ENCODE measurements around the gene ASPDH. TPM values are rescaled to one million over a fixed set of nuclear protein-coding genes. Genes with fewer than 3 reads are reported as not detected.

Gene ASPDH
- total RNA-seq, 1 experiment from 2014 or later = not detected

GRCh38 chr19:50476907-50477238 lies 36.8 kb downstream of the ASPDH start:
- Histone ChIP-seq H3K4me1 (ENCODE audit: insufficient read depth, low read length) (peaks cover 4% of the 10 kb centered on the region; the same call in 1 of the 2 replicates), H3K4me2 (ENCODE audit: insufficient read depth, insufficient read length, low read length) (peak overlapping the region; percentile 42), H4K8ac (replicated peaks; ENCODE audit: insufficient read length, low read depth, low read length) (no peak overlapping the region), H3K9ac (ENCODE audit: extremely low read depth, insufficient read length, low read length) (no peak overlapping the region), H2BK15ac (ENCODE audit: low read depth, low read length) (no peak overlapping the region), H2BK5ac (ENCODE audit: insufficient read length, low read length) (no peak overlapping the region), H4K5ac (ENCODE audit: insufficient read length, low read depth, low read length) (no peak overlapping the region), H3K9me3 (ENCODE audit: control insufficient read depth, low read depth, low read length) (peaks cover 7% of the 10 kb centered on the region), H3K23me2 (ENCODE audit: insufficient read length, low read depth, low read length, poor library complexity, severe bottlenecking) (no peaks in the 10 kb centered on the region), H3T11ph (ENCODE audit: low read length) (no peak overlapping the region), H3K79me2 (ENCODE audit: insufficient read depth, low read length) (peaks cover 5% of the 10 kb centered on the region; the same call in 1 of the 2 replicates), H4K20me1 (ENCODE audit: control insufficient read depth, insufficient read depth, insufficient read length) (no peaks in the 10 kb centered on the region), H3K27ac (ENCODE audit: insufficient read length, low read depth, low read length) (no peak overlapping the region), H2BK120ac (ENCODE audit: low read depth, low read length, poor library complexity, severe bottlenecking) (no peak overlapping the region), H3K23ac (ENCODE audit: insufficient read length, low read depth, low read length) (no peak overlapping the region), H3K27me3 (ENCODE audit: insufficient read depth, low read length) (no peaks in the 10 kb centered on the region), H2BK12ac (ENCODE audit: insufficient read length, low read depth, low read length) (no peak overlapping the region), H3K79me1 (ENCODE audit: insufficient read depth, low read depth, low read length, poor library complexity, severe bottlenecking) (peaks cover 9% of the 10 kb centered on the region), H4K91ac (ENCODE audit: insufficient read length, low read depth, low read length) (no peak overlapping the region), H2AK5ac (ENCODE audit: insufficient read length, low read length) (no peak overlapping the region), H3K18ac (ENCODE audit: insufficient read length, low read depth, low read length) (no peak overlapping the region), H3K4ac (ENCODE audit: low read depth, low read length) (no peak overlapping the region), H3K14ac (ENCODE audit: insufficient read depth, low read length) (no peak overlapping the region), H2AFZ (ENCODE audit: low read length) (no peak overlapping the region), H3K56ac (ENCODE audit: insufficient read length, low read depth, low read length) (no peak overlapping the region), H2BK20ac (ENCODE audit: low read depth, low read length, poor library complexity, severe bottlenecking) (no peak overlapping the region)
- Mint-ChIP-seq H3K9me3 (peaks cover 10 to 21% of the 10 kb centered on the region in 2 experiments), H3K4me3 (peak overlapping the region; percentile 96 to 99), H3K4me1 (peaks cover 8 to 21% of the 10 kb centered on the region in 2 experiments), H3K27me3 (ENCODE audit: low read depth) (peaks cover 2% of the 10 kb centered on the region; the same call in 1 of the 2 replicates), H3K27ac (peak overlapping the region; percentile 98 to 99 (median 98)), H3K36me3 (ENCODE audit: insufficient read depth in 1 of 3, low read depth in 3 of 3) (peaks cover 32 to 39% (median 36%) of the 10 kb centered on the region in 3 experiments)
- no peak for TF ChIP-seq CTCF (conservative IDR thresholded peaks at IDR 0.05)
- WGBS (ENCODE audit: extremely low coverage, insufficient read length, low lambda C conversion rate) = no CpG with 5 or more reads among the region's 20 CpGs
- DNase-seq = no peak
